OCI-LY3 (cell line): ENCODE data around the gene TTF1.

Experiments used
- EZH2phosphoT487 ChIP-seq: fragments of 200-600 bp; shearing (Covaris generic); IDR thresholded peaks from 2 replicates; pipeline ENCODE4 v1.6.1; 2018; ENCODE audit warnings: antibody characterized with exemption, mixed run types, low read depth
- TF ChIP-seq, protein P1 (sequence below): fragments of 200-600, 300-600 bp; sonication (generic); IDR thresholded peaks from 2 replicates; pipeline ENCODE4 v1.5.1; 2014; ENCODE audit warnings: antibody characterized with exemption, low read length, low read depth

DNA sequence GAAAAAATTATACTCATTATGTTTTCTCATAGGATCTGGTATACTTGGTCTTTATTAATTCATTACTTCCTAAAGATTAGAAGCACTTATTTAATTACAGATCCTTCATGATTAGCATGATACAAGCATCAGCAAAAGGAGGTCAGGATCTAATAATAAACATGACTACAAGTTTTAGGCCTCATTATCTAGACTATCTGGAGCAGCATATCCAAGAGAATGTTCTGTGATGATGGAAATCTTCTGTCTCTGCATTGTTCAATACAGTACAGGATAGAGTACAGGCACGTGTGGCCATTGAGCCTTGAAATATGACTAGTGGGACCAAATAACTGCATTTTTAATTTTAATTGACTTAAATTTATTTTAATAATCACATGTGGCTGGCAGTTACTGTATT lies 73.1 kb downstream of the TTF1 start:
- TF ChIP-seq, protein P1, sequence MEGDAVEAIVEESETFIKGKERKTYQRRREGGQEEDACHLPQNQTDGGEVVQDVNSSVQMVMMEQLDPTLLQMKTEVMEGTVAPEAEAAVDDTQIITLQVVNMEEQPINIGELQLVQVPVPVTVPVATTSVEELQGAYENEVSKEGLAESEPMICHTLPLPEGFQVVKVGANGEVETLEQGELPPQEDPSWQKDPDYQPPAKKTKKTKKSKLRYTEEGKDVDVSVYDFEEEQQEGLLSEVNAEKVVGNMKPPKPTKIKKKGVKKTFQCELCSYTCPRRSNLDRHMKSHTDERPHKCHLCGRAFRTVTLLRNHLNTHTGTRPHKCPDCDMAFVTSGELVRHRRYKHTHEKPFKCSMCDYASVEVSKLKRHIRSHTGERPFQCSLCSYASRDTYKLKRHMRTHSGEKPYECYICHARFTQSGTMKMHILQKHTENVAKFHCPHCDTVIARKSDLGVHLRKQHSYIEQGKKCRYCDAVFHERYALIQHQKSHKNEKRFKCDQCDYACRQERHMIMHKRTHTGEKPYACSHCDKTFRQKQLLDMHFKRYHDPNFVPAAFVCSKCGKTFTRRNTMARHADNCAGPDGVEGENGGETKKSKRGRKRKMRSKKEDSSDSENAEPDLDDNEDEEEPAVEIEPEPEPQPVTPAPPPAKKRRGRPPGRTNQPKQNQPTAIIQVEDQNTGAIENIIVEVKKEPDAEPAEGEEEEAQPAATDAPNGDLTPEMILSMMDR, result no peak
- TF ChIP-seq EZH2phosphoT487, result no peak
